Measurements from ENCODE around the gene TRPM3. TPM values are rescaled to one million over a fixed set of nuclear protein-coding genes. Genes with fewer than 3 reads are reported as not detected.
A peak's percentile ranks its signal among the peaks of the same experiment; 100 is the strongest.

Gene TRPM3
- total RNA-seq, 1 donor: 0.72 TPM

DNA sequence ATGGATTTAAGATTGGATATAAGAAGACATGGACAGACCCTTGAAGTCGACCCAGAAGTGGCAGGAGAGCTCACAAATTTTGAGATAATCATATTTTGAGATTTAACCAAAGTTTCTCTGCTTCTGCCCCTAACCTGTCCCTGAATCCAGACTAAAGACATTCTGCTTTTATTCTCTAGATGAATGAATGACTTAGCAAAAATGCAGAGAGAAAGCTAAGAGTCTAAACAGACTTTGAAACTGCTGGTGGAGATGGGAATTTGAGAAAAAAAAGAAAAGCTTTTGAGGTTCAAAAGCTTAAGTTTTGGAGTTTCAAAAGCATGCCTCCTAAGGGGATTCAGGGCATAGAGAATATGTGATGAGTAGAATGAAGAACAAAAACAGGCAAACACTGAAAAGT lies 621.8 kb downstream of the TRPM3 start:
- Histone ChIP-seq H3K4me3 (ENCODE audit: insufficient read depth, low read length) (no peak overlapping the region), H3K27ac (ENCODE audit: low read depth, low read length) (no peak overlapping the region), H3K4me2 (ENCODE audit: insufficient read depth, low read length) (no peak overlapping the region), H3K9me3 (ENCODE audit: low read depth, low read length) (no peaks in the 10 kb centered on the region), H3K36me3 (ENCODE audit: insufficient read depth, low read length) (no peaks in the 10 kb centered on the region), H3K79me2 (ENCODE audit: insufficient read depth, low read length) (no peaks in the 10 kb centered on the region), H2AFZ (ENCODE audit: low read length) (no peak overlapping the region), H3K4me1 (ENCODE audit: insufficient read depth, low read length) (peaks cover 3% of the 10 kb centered on the region), H3K27me3 (ENCODE audit: insufficient read depth, low read length) (no peaks in the 10 kb centered on the region), H4K20me1 (ENCODE audit: insufficient read depth, low read length) (no peaks in the 10 kb centered on the region)
- DNase-seq (ENCODE audit: insufficient read length, low spot score, missing footprints): no peak
- TF ChIP-seq, protein P1, sequence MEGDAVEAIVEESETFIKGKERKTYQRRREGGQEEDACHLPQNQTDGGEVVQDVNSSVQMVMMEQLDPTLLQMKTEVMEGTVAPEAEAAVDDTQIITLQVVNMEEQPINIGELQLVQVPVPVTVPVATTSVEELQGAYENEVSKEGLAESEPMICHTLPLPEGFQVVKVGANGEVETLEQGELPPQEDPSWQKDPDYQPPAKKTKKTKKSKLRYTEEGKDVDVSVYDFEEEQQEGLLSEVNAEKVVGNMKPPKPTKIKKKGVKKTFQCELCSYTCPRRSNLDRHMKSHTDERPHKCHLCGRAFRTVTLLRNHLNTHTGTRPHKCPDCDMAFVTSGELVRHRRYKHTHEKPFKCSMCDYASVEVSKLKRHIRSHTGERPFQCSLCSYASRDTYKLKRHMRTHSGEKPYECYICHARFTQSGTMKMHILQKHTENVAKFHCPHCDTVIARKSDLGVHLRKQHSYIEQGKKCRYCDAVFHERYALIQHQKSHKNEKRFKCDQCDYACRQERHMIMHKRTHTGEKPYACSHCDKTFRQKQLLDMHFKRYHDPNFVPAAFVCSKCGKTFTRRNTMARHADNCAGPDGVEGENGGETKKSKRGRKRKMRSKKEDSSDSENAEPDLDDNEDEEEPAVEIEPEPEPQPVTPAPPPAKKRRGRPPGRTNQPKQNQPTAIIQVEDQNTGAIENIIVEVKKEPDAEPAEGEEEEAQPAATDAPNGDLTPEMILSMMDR (IDR thresholded peaks at IDR 0.05; ENCODE audit: extremely low read depth, low read depth, low read length): no peak

DNA sequence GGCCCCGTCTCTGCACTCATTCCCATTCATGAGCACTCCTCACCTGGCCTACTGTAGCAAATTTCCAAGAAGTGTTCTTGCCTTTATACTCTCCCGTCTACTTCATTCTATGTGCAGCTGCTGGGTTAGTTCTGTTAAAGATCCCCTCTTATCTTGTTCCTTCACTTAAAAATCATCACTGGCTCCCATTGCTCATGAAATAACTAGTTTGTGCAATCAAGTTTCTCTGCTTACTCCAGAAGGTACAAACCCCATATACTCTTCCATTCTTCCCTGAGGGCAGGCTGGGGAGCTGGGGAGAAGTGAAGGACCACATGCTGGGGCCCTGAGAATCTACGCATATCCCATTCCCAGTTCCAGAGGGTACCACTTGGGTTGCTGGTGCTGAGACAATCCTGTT lies 622.6 kb downstream of the TRPM3 start:
- Histone ChIP-seq H3K79me2 (ENCODE audit: insufficient read depth, low read length) (no peaks in the 10 kb centered on the region), H3K4me3 (ENCODE audit: insufficient read depth, low read length) (no peak overlapping the region), H3K27me3 (ENCODE audit: insufficient read depth, low read length) (no peaks in the 10 kb centered on the region), H3K4me1 (ENCODE audit: insufficient read depth, low read length) (no peaks in the 10 kb centered on the region), H3K36me3 (ENCODE audit: insufficient read depth, low read length) (no peaks in the 10 kb centered on the region), H3K4me2 (ENCODE audit: insufficient read depth, low read length) (no peak overlapping the region), H3K27ac (ENCODE audit: low read depth, low read length) (no peak overlapping the region), H2AFZ (ENCODE audit: low read length) (no peak overlapping the region), H3K9me3 (ENCODE audit: low read depth, low read length) (no peaks in the 10 kb centered on the region), H4K20me1 (ENCODE audit: insufficient read depth, low read length) (no peaks in the 10 kb centered on the region)
- TF ChIP-seq, protein P1 (IDR thresholded peaks at IDR 0.05; ENCODE audit: extremely low read depth, low read depth, low read length): no peak
- no peak for DNase-seq (ENCODE audit: insufficient read length, low spot score, missing footprints)

DNA sequence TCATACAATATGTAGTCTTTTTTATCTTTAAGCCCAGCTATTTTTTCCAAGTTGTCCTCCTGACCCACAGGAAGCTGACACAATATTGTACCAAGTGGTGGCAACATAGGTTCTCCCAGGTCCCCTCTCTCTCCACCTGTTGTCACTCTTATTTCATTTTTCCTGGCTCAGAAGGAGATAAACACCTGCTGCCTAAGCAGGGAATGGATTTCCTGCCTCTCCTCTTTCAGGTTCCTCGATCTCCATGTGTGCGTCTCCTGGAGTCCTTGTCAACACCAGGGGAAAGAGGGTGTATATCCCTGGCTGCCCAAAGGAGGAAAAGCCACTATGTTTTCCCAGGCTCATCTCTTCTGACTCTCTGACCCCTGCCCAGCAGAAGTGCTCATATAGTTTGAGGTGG lies 625.2 kb downstream of the TRPM3 start:
- DNase-seq (ENCODE audit: insufficient read length, low spot score, missing footprints): no peak
- no peaks in the 10 kb centered on the region for H3K27me3 ChIP-seq (ENCODE audit: insufficient read depth, low read length)
- H3K4me2 ChIP-seq (ENCODE audit: insufficient read depth, low read length): no peak overlapping the region
- H4K20me1 ChIP-seq (ENCODE audit: insufficient read depth, low read length): no peaks in the 10 kb centered on the region
- peaks cover 3% of the 10 kb centered on the region for H3K4me1 ChIP-seq (ENCODE audit: insufficient read depth, low read length)
- no peak overlapping the region for H3K4me3 ChIP-seq (ENCODE audit: insufficient read depth, low read length)
- H3K9me3 ChIP-seq (ENCODE audit: low read depth, low read length): no peaks in the 10 kb centered on the region
- no peak overlapping the region for H3K27ac ChIP-seq (ENCODE audit: low read depth, low read length)
- TF ChIP-seq, protein P1 (IDR thresholded peaks at IDR 0.05; ENCODE audit: extremely low read depth, low read depth, low read length): no peak
- H2AFZ ChIP-seq (ENCODE audit: low read length): no peak overlapping the region
- H3K36me3 ChIP-seq (ENCODE audit: insufficient read depth, low read length): no peaks in the 10 kb centered on the region
- no peaks in the 10 kb centered on the region for H3K79me2 ChIP-seq (ENCODE audit: insufficient read depth, low read length)

DNA sequence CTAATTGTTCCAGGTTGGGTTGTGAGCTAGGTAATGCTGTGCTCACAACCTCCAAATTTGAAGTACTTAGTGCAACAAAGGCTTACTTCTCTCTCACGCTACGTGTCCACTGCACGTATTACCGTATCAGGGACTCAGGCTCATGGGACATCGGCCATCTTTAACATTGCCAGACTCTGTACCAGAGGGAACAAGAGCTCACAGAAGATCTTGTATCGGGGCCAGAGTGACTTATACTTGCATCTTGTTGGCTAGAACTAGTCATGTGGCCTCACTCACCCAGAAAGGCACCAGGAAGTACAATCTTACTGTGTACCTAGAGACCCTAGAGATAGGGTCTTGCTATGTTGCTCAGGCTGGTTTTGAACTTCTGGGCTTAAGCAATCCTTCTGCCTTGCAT lies 625.9 kb downstream of the TRPM3 start:
- H3K4me3 ChIP-seq (ENCODE audit: insufficient read depth, low read length): no peak overlapping the region

More for the DNA sequence above, 625.9 kb downstream of the TRPM3 start:
- no peaks in the 10 kb centered on the region for H3K27me3 ChIP-seq (ENCODE audit: insufficient read depth, low read length)
- H3K4me2 ChIP-seq (ENCODE audit: insufficient read depth, low read length): no peak overlapping the region
- no peaks in the 10 kb centered on the region for H3K36me3 ChIP-seq (ENCODE audit: insufficient read depth, low read length)
- H2AFZ ChIP-seq (ENCODE audit: low read length): peak overlapping the region; percentile 12
- no peak overlapping the region for H3K27ac ChIP-seq (ENCODE audit: low read depth, low read length)
- no peaks in the 10 kb centered on the region for H4K20me1 ChIP-seq (ENCODE audit: insufficient read depth, low read length)
- H3K4me1 ChIP-seq (ENCODE audit: insufficient read depth, low read length): peaks cover 3% of the 10 kb centered on the region
- H3K79me2 ChIP-seq (ENCODE audit: insufficient read depth, low read length): no peaks in the 10 kb centered on the region
- TF ChIP-seq, protein P1 (IDR thresholded peaks at IDR 0.05; ENCODE audit: extremely low read depth, low read depth, low read length): no peak
- H3K9me3 ChIP-seq (ENCODE audit: low read depth, low read length): no peaks in the 10 kb centered on the region
- DNase-seq (ENCODE audit: insufficient read length, low spot score, missing footprints): no peak
